Endothelial cell (in vitro differentiated cells): ENCODE results near the gene TSPAN19. TPM values are rescaled to one million over a fixed set of nuclear protein-coding genes. Genes with fewer than 3 reads are reported as not detected.
A peak's percentile ranks its signal among the peaks of the same experiment; 100 is the strongest.

Experiments used
- DNase-seq: peaks from one replicate; pipeline ENCODE4 v3.0.0; 2021; ENCODE audit warnings: low spot score
- H3K27ac Mint-ChIP-seq: one replicate; pipeline ENCODE4 v1.8.0; 2021; ENCODE audit warnings: mixed read lengths, inconsistent platforms; ENCODE audit not compliant: unreplicated experiment
- H3K27me3 Mint-ChIP-seq: one replicate; pipeline ENCODE4 v1.8.0; 2021; ENCODE audit warnings: mild to moderate bottlenecking, moderate library complexity, mixed read lengths, inconsistent platforms; ENCODE audit not compliant: unreplicated experiment
- H3K36me3 Mint-ChIP-seq: one replicate; pipeline ENCODE4 v1.8.0; 2021; ENCODE audit warnings: mild to moderate bottlenecking, low read depth, mixed read lengths, inconsistent platforms; ENCODE audit not compliant: unreplicated experiment
- H3K4me1 Mint-ChIP-seq: one replicate; pipeline ENCODE4 v1.8.0; 2021; ENCODE audit warnings: mild to moderate bottlenecking, mixed read lengths, inconsistent platforms; ENCODE audit not compliant: unreplicated experiment
- H3K4me3 Mint-ChIP-seq: one replicate; pipeline ENCODE4 v1.8.0; 2021; ENCODE audit warnings: mild to moderate bottlenecking, mixed read lengths, inconsistent platforms; ENCODE audit not compliant: unreplicated experiment
- H3K9me3 Mint-ChIP-seq: one replicate; pipeline ENCODE4 v1.8.0; 2021; ENCODE audit warnings: mixed read lengths, inconsistent platforms; ENCODE audit not compliant: unreplicated experiment
- CTCF ChIP-seq: fragments of 200-600 bp; sonication (generic); IDR thresholded peaks from one replicate; pipeline ENCODE4 v1.5.0; 2021; ENCODE audit warnings: antibody characterized with exemption; ENCODE audit not compliant: unreplicated experiment
- total RNA-seq: library from RNA; stranded (reverse); fragmentation: NEBNext Ultra II Directional; extraction: Animal tissue kit (Norgen Biotek cat#: 25700); gene quantifications from one replicate; pipeline ENCODE4 v1.2.1, GENCODE V29; 2021; ENCODE audit not compliant: unreplicated experiment

The TSPAN19 gene
- total RNA-seq, 1 donor from 2014 or later, result 0.59 TPM

GRCh38 chr12:85065837-85066482 is 29.9 kb upstream of the TSPAN19 start:
- no peaks in the 10 kb centered on the region for H3K36me3 Mint-ChIP-seq
- H3K4me3 Mint-ChIP-seq, result no peak overlapping the region
- H3K27ac Mint-ChIP-seq, result no peak overlapping the region
- no peak for TF ChIP-seq CTCF
- H3K27me3 Mint-ChIP-seq, result no peaks in the 10 kb centered on the region
- H3K9me3 Mint-ChIP-seq, result no peaks in the 10 kb centered on the region
- H3K4me1 Mint-ChIP-seq, result no peaks in the 10 kb centered on the region
- no peak for DNase-seq

- Mint-ChIP-seq H3K4me3 (no peak overlapping the region), H3K9me3 (no peaks in the 10 kb centered on the region), H3K36me3 (no peaks in the 10 kb centered on the region), H3K27me3 (no peaks in the 10 kb centered on the region), H3K4me1 (no peaks in the 10 kb centered on the region), H3K27ac (no peak overlapping the region)
- no peak for TF ChIP-seq CTCF
- no peak for DNase-seq
These were observed 24.8 kb upstream of the TSPAN19 start for GRCh38 chr12:85060916-85061315.

- Mint-ChIP-seq H3K4me3 (no peak overlapping the region), H3K27me3 (no peaks in the 10 kb centered on the region), H3K4me1 (no peaks in the 10 kb centered on the region), H3K27ac (no peak overlapping the region), H3K9me3 (no peaks in the 10 kb centered on the region), H3K36me3 (no peaks in the 10 kb centered on the region)
- no peak for DNase-seq
- TF ChIP-seq CTCF, result no peak
These were observed 23.5 kb upstream of the TSPAN19 start for GRCh38 chr12:85059594-85059993.

- no peak for TF ChIP-seq CTCF
- Mint-ChIP-seq H3K4me3 (no peak overlapping the region), H3K9me3 (no peaks in the 10 kb centered on the region), H3K27me3 (no peaks in the 10 kb centered on the region), H3K27ac (no peak overlapping the region), H3K4me1 (no peaks in the 10 kb centered on the region), H3K36me3 (no peaks in the 10 kb centered on the region)
- no peak for DNase-seq
These were observed 22.3 kb upstream of the TSPAN19 start for GRCh38 chr12:85058339-85058738.

- H3K27ac Mint-ChIP-seq, result no peak overlapping the region
- no peaks in the 10 kb centered on the region for H3K4me1 Mint-ChIP-seq
- no peaks in the 10 kb centered on the region for H3K36me3 Mint-ChIP-seq
- peak; percentile 62 for DNase-seq
- peak; percentile 92 for TF ChIP-seq CTCF
- H3K4me3 Mint-ChIP-seq, result no peak overlapping the region
- no peaks in the 10 kb centered on the region for H3K27me3 Mint-ChIP-seq
- no peaks in the 10 kb centered on the region for H3K9me3 Mint-ChIP-seq
These were observed 21.4 kb upstream of the TSPAN19 start for GRCh38 chr12:85057370-85057963.
